Liver (tissue), 3 donors: ENCODE measurements around the gene CDC42.

Experiments used
- RAD21 ChIP-seq, 2 donors: IDR thresholded peaks; 2 replicates each; pipeline ENCODE4 v1.6.1; 2016; ENCODE audit warnings: antibody characterized with exemption in 2 of 2, mild to moderate bottlenecking in 2 of 2
- REST ChIP-seq: IDR thresholded peaks from 2 replicates; pipeline ENCODE4 v1.6.1; 2016; ENCODE audit warnings: antibody characterized with exemption, mild to moderate bottlenecking
- TF ChIP-seq, protein P1 (sequence below): fragments of 150-350 bp; IDR thresholded peaks from 2 replicates; pipeline ENCODE4 v1.5.1; 2017; ENCODE audit warnings: improper control_type of control experiment, low read depth, low read length; ENCODE audit not compliant: missing input control
- TF ChIP-seq, protein P2 (sequence below): IDR thresholded peaks from 2 replicates; pipeline ENCODE4 v1.6.1; 2016; ENCODE audit warnings: antibody characterized with exemption
- donor health status: healthy.
- donor health status: healthy.

DNA sequence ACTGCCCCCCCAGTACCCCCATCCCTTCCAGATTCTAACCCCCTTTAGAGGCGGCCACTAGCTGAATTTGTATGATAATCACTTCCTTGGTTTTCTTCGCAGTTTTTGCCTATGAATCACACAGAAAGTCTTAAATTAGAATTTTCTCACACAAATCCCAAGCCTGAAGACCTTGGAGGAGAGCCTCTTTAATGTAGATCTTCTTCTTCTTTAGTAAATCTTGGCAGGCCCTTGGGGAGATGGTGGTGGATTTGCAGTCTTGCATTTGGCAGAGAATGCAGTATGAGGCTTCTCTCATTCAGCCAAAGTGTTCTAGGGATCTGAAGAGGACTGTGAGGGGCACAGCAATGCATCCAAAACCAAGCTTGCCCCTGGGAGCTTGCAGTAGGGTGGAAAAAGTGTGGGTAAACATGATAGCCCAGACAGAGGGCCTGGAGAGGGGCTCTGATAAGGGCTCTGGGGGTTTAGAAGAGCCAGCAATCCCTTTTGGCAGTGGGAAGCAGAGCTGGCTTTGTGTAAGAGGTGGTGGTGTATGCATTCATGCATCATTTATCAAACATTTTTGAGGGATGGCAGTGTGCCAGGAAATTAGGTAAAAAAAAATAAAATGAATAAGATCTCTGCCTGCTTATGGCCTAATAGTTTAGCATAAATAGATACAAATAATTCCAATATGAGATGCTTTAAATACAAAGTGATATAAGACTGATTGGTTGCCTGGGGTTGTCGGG is 7.7 kb upstream of the CDC42 start:
- no peak for TF ChIP-seq REST
- TF ChIP-seq, protein P1, sequence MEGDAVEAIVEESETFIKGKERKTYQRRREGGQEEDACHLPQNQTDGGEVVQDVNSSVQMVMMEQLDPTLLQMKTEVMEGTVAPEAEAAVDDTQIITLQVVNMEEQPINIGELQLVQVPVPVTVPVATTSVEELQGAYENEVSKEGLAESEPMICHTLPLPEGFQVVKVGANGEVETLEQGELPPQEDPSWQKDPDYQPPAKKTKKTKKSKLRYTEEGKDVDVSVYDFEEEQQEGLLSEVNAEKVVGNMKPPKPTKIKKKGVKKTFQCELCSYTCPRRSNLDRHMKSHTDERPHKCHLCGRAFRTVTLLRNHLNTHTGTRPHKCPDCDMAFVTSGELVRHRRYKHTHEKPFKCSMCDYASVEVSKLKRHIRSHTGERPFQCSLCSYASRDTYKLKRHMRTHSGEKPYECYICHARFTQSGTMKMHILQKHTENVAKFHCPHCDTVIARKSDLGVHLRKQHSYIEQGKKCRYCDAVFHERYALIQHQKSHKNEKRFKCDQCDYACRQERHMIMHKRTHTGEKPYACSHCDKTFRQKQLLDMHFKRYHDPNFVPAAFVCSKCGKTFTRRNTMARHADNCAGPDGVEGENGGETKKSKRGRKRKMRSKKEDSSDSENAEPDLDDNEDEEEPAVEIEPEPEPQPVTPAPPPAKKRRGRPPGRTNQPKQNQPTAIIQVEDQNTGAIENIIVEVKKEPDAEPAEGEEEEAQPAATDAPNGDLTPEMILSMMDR: no peak
- TF ChIP-seq, protein P2, sequence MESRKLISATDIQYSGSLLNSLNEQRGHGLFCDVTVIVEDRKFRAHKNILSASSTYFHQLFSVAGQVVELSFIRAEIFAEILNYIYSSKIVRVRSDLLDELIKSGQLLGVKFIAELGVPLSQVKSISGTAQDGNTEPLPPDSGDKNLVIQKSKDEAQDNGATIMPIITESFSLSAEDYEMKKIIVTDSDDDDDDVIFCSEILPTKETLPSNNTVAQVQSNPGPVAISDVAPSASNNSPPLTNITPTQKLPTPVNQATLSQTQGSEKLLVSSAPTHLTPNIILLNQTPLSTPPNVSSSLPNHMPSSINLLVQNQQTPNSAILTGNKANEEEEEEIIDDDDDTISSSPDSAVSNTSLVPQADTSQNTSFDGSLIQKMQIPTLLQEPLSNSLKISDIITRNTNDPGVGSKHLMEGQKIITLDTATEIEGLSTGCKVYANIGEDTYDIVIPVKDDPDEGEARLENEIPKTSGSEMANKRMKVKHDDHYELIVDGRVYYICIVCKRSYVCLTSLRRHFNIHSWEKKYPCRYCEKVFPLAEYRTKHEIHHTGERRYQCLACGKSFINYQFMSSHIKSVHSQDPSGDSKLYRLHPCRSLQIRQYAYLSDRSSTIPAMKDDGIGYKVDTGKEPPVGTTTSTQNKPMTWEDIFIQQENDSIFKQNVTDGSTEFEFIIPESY: no peak
- TF ChIP-seq RAD21 (IDR thresholded peaks at IDR 0.05): no peak
